ENCODE results near the gene RGMA. TPM values are rescaled to one million over a fixed set of nuclear protein-coding genes. Genes with fewer than 3 reads are reported as not detected.

RGMA gene
- total and polyA plus RNA-seq, 2 of the 8 experiments (the other 6 are each of a cell fraction or from before 2014, with no cell fraction given), result 19.9 to 39.8 TPM

- TF ChIP-seq PHF8 (conservative IDR thresholded peaks at IDR 0.05; ENCODE audit: low read depth, low read length) (no peak), RFX5 (IDR thresholded peaks at IDR 0.05; ENCODE audit: borderline replicate concordance, low read depth, low read length) (no peak), CBX8 (IDR thresholded peaks at IDR 0.05; ENCODE audit: borderline replicate concordance, low read depth, low read length) (no peak), TBP (IDR thresholded peaks at IDR 0.05; ENCODE audit: low read depth, low read length) (no peak), BRCA1 (IDR thresholded peaks at IDR 0.05; ENCODE audit: low read depth, low read length) (no peak), EZH2 (IDR thresholded peaks at IDR 0.05; ENCODE audit: low read depth, low read length, severe bottlenecking) (no peak)
These were observed 47.9 kb downstream of the RGMA start (continued) for GRCh38 chr15:93041159-93041547.

Measured in H1 (cell line).